ENCODE measurements around the gene GSTO2.
"Not testable (repeated sequence)": the region's sequence is repeated elsewhere in the genome, so short reads cannot be mapped to it uniquely, and the experiment has no call there.

The GSTO2 gene

GRCh38 chr10:104268713-104269645, at the start of gene GSTO2:
Gene GSTO2, plus strand, starts transcription at chr10:104269184. Its CDS starts 5,732 bp downstream, at chr10:104274916.
- DNase-seq, result peak; percentile 99

- DNase-seq, result no peak
Observed at GRCh38 chr10:104220522-104220921, 48.5 kb upstream of the GSTO2 start.

GRCh38 chr10:104223304-104223703, 45.7 kb upstream of the GSTO2 start:
- DNase-seq, result no peak

- DNase-seq, result no peak
Observed at GRCh38 chr10:104230490-104230889, 38.5 kb upstream of the GSTO2 start.

- DNase-seq, result peak; percentile 99
Observed at GRCh38 chr10:104231784-104232612, 37.0 kb upstream of the GSTO2 start, which contains the start of gene CFAP43. Gene CFAP43, minus strand, starts transcription at chr10:104232364. Its CDS starts 118 bp downstream, at chr10:104232246.

- no peak for DNase-seq
Observed at GRCh38 chr10:104232613-104233102, 36.3 kb upstream of the GSTO2 start.

GRCh38 chr10:104233817-104234216, 35.2 kb upstream of the GSTO2 start:
- DNase-seq, result no peak

GRCh38 chr10:104234934-104235333, 34.0 kb upstream of the GSTO2 start:
- no peak for DNase-seq

GRCh38 chr10:104235801-104236200, 33.2 kb upstream of the GSTO2 start:
- no peak for DNase-seq

- no peak for DNase-seq
Observed at GRCh38 chr10:104240078-104240477, 28.9 kb upstream of the GSTO2 start.

- DNase-seq, result no peak
Observed at GRCh38 chr10:104242545-104242944, 26.4 kb upstream of the GSTO2 start.

GRCh38 chr10:104243009-104243408, 26.0 kb upstream of the GSTO2 start:
- DNase-seq, result not testable (repeated sequence)

- DNase-seq, result no peak
Observed at GRCh38 chr10:104243512-104243911, 25.5 kb upstream of the GSTO2 start.

- no peak for DNase-seq
Observed at GRCh38 chr10:104245066-104245632, 23.8 kb upstream of the GSTO2 start.

GRCh38 chr10:104246976-104247375, 22.0 kb upstream of the GSTO2 start:
- DNase-seq, result no peak

- DNase-seq, result no peak
Observed at GRCh38 chr10:104247513-104248146, 21.4 kb upstream of the GSTO2 start.

GRCh38 chr10:104248931-104249330, 20.1 kb upstream of the GSTO2 start:
- not testable (repeated sequence) for DNase-seq

- DNase-seq, result no peak
Observed at GRCh38 chr10:104250371-104250770, 18.6 kb upstream of the GSTO2 start.

GRCh38 chr10:104251443-104251842, 17.5 kb upstream of the GSTO2 start:
- DNase-seq, result no peak

GRCh38 chr10:104252368-104252767, 16.6 kb upstream of the GSTO2 start:
- DNase-seq, result no peak

GRCh38 chr10:104253106-104253505, 15.9 kb upstream of the GSTO2 start:
- no peak for DNase-seq

- no peak for DNase-seq
Observed at GRCh38 chr10:104253606-104254410, 15.2 kb upstream of the GSTO2 start.

Measured in activated effector memory CD4-positive, alpha-beta T cell treated with anti-CD3 and anti-CD28 coated beads, Interleukin-2, amount 50 U/mL, for 16 hours (primary cell).